Choroid plexus epithelial cell (primary cell): ENCODE measurements around the gene TMEM132D.

Source experiments
- DNase-seq: peaks from one replicate; pipeline ENCODE4 v3.0.0-alpha.2; 2010; ENCODE audit warnings: low read depth
- H3K4me3 ChIP-seq: 2 replicates; pipeline ENCODE4 v1.5.1; 2011; ENCODE audit warnings: low read depth, mild to moderate bottlenecking, control low read depth, low read length, moderate library complexity
- CTCF ChIP-seq: conservative IDR thresholded peaks from 2 replicates; pipeline ENCODE4 v1.5.1; 2011; ENCODE audit warnings: low read depth, mild to moderate bottlenecking, control low read depth, inconsistent platforms, low read length, moderate library complexity

Gene TMEM132D

GRCh38 chr12:129138776-129139175, 765.0 kb downstream of the TMEM132D start:
- no peak overlapping the region for H3K4me3 ChIP-seq
- no peak for DNase-seq
- TF ChIP-seq CTCF = no peak

GRCh38 chr12:129136694-129137325, 767.0 kb downstream of the TMEM132D start:
- no peak for TF ChIP-seq CTCF
- no peak overlapping the region for H3K4me3 ChIP-seq
- no peak for DNase-seq

- H3K4me3 ChIP-seq = no peak overlapping the region
- no peak for DNase-seq
- no peak for TF ChIP-seq CTCF
Measured at GRCh38 chr12:129127771-129128170, 776.1 kb downstream of the TMEM132D start.

- no peak for TF ChIP-seq CTCF
- no peak overlapping the region for H3K4me3 ChIP-seq
- no peak for DNase-seq
Measured at GRCh38 chr12:129127211-129127610, 776.6 kb downstream of the TMEM132D start.

GRCh38 chr12:129119537-129119936, 784.3 kb downstream of the TMEM132D start:
- TF ChIP-seq CTCF = no peak
- DNase-seq = no peak
- no peak overlapping the region for H3K4me3 ChIP-seq

GRCh38 chr12:129115558-129115957, 788.3 kb downstream of the TMEM132D start:
- TF ChIP-seq CTCF = no peak
- no peak overlapping the region for H3K4me3 ChIP-seq
- no peak for DNase-seq

- no peak overlapping the region for H3K4me3 ChIP-seq
- no peak for DNase-seq
- TF ChIP-seq CTCF = no peak
Measured at GRCh38 chr12:129110575-129110974, 793.2 kb downstream of the TMEM132D start.
